NCI-H69 (cell line): ENCODE results near the gene APBB2.

ENCODE experiments used
- DNase-seq: peaks from one replicate; lab custom pipeline; 2025; lab: John Stamatoyannopoulos, UW

APBB2 gene

GRCh38 chr4:41214136-41214824 is at the start of gene APBB2:
APBB2 (minus strand) TSS chr4:41214542; CDS start chr4:41033254, 181,288 bp downstream.
- DNase-seq: peak; percentile 97

GRCh38 chr4:41262198-41262597 is 47.9 kb upstream of the APBB2 start:
- no peak for DNase-seq

DNA sequence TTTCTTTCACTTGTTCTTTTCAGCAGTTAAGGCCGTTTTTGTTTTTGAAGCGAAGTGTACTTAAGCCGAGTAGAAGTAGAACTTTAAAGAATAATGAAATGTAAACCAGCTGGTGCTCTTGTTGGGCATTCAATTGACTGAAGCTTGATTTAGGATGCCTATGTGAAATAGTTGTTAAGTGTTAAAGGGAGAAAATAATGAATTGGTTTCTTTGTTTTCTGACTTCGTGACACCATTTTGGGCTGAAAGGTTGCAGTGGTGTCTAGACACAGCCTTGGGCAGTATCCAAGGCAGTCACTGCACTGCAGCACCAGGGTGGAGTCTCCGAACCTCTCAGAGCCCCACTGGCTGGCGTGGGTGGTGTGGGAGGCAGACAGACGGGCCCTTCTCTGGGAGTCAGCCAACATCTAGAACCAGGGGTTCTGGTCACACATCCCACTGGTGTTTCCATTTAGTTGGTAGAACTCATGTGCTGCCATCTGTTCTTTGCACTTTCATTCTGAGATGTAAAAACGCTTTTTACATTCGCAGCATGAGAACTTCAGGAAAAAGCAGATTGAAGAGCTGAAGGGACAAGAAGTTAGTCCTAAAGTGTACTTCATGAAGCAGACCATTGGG is 45.9 kb upstream of the APBB2 start:
- no peak for DNase-seq

DNA sequence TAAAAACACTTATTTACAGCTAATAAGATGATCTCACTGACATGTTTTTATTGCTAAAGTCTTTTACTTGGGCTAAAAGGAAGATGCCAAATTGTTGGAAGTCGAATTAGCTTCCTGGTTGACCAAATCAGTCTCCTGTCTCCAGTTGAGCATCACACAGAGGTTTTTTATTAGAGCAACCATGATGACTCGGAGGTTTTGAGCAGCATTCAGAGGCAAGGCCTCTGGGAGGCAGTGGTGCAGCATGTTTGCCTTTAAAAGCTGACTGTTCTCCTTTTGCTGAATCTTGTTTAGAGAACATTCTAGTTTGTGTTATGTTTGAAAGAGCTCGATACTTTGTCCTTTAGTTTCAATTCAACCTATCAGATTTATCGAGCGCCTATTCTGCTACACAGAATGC is 44.4 kb upstream of the APBB2 start:
- DNase-seq: peak; percentile 50

GRCh38 chr4:41257906-41258305 is 43.6 kb upstream of the APBB2 start:
- DNase-seq: peak; percentile 55

GRCh38 chr4:41257257-41257901 is 43.0 kb upstream of the APBB2 start:
- peak; percentile 92 for DNase-seq

DNA sequence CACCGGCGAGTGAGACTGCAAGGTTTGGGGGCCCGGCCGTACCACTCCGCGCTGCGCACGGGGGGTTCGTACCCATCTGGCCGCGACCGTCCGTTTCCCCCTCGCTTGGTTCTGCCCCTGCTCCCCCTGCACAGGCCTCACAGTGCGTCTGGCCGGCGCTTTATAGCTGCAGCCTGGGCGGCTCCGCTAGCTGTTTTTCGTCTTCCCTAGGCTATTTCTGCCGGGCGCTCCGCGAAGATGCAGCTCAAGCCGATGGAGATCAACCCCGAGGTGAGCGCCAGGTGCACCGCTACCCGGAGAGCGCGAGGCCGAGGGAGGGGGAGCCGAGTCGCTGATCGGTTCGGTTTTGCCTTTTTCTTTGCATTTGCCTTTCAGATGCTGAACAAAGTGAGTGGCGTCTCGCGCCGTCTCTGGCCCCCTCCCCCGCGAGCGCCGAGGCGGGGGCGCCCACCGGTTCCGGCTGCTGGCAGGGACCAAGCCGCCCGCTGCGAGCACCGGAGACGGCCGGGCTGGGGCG is 42.5 kb upstream of the APBB2 start, which contains the start of gene UCHL1:
UCHL1 (plus strand) TSS at position 189 of the 517 bp plus-strand sequence; CDS start at position 238, 49 bp downstream.
- DNase-seq: peak; percentile 95

DNA sequence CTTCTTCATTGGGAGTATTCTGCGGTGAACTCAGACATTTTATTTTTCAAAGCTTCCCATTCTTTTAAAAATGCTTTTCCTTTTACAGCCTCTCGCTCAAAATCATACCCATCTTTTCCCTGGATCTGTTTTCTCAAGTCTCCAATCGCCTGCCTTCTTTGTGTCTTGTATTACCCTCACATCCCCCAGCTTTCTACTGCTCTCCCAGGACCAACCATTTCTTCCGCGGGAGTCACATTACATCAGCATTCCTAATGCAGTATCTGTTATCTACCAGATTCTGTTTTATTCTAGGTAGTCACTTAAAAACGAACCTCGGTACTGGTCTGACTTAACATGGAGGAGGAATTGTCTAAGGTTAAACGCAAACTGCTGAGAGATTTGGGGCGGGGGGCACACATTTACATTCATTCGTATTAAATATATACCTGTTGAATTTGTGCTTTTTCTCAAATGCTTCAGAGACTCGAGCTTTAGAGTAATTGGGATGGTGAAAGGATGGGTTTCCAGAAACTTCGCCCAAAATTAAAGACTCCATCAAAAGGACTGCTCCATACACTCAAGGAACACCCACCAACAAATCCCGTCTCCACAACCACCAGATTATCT is 41.9 kb upstream of the APBB2 start:
- peak; percentile 62 for DNase-seq

GRCh38 chr4:41245983-41246382 is 31.6 kb upstream of the APBB2 start:
- no peak for DNase-seq

GRCh38 chr4:41241919-41242318 is 27.6 kb upstream of the APBB2 start:
- DNase-seq: no peak

DNA sequence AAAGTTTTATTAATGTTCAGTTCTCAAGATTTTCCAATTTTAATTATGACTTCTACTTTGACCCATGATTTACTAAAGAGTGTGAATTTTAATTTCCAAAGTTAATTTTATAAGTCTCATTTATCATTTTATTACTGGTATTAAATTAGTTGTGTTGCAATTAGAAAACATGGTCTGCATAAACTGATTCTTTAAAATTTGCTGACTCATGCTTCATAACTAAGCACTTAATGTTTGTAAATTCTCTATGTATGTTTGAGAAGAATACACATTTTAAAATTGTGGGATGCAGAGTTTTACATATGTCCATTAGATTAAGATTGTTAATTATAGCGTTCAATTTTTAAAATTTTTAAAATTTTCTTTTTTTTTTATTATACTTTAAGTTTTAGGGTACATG is 22.2 kb upstream of the APBB2 start:
- DNase-seq: no peak

- no peak for DNase-seq
These were observed 21.7 kb upstream of the APBB2 start for GRCh38 chr4:41236032-41236431.

- DNase-seq: no peak
These were observed 18.5 kb upstream of the APBB2 start for GRCh38 chr4:41232856-41233255.

DNA sequence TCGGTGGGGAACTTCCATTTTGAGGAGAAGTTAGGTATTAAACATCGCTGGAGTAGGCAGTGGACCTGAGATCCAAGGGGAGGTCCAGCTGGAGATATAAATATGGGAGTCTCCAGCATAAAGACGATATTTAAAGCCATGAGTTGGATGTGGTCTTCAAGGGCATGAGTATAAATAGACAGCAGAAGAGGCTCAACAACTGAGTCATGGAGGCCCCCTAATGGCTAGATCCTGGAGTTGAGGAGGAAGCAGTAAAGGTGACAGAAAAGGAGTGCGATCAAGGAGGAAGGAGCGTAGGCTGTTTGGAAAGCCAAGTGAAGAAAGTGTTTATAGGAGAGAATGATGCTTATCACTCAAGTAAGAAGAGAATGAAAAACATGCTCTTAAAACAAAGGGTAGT is 18.1 kb upstream of the APBB2 start:
- DNase-seq: no peak

GRCh38 chr4:41227902-41228301 is 13.6 kb upstream of the APBB2 start:
- no peak for DNase-seq

- DNase-seq: peak; percentile 4
These were observed 7.7 kb upstream of the APBB2 start for GRCh38 chr4:41221850-41222645.

DNA sequence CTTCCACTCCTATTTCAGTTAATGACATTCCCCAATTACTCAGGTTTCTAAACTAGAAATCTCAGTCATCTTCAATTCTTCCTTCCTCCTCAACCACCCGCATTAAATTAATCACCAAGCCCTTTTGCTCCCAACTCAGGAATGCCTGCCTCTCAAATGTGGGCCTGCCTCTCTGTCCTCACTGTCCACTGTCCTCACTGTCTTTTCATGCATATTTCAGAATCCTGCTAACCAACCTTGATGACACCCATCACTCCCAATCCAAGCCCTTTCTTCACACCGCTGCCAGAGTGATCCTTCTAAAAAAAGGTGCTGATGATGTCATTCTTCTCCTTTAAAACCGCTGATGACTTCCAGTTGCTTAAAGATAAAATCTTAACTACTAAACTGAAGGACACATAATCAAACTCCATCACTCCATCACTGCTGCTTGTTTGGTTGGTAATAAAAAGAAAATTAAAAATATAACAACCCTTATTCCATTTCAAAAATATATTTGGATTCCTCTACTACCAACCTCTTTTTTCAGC is 5.1 kb upstream of the APBB2 start:
- DNase-seq: no peak

- no peak for DNase-seq
These were observed 4.4 kb upstream of the APBB2 start for GRCh38 chr4:41218703-41219102.

DNA sequence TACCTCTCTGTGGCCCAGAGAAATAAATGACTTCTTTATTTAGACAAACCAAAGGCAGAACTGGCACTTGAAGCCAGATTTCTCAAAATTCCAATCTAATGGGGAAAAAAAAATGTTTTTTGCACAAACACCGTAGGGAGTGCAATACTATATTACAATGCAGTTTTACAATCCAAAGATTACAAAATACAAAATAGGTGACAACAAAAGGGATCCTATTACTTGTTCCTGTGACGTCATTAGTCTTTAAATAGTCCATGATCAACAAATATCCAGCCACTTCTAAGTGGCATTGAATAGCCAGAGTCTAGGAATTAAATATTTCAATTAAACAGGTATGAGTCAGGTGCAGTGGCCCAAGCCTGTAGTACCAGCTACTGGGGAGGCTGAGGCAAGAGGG is 3.0 kb upstream of the APBB2 start:
- no peak for DNase-seq

GRCh38 chr4:41217020-41217333 is 2.6 kb upstream of the APBB2 start:
- peak; percentile 27 for DNase-seq

DNA sequence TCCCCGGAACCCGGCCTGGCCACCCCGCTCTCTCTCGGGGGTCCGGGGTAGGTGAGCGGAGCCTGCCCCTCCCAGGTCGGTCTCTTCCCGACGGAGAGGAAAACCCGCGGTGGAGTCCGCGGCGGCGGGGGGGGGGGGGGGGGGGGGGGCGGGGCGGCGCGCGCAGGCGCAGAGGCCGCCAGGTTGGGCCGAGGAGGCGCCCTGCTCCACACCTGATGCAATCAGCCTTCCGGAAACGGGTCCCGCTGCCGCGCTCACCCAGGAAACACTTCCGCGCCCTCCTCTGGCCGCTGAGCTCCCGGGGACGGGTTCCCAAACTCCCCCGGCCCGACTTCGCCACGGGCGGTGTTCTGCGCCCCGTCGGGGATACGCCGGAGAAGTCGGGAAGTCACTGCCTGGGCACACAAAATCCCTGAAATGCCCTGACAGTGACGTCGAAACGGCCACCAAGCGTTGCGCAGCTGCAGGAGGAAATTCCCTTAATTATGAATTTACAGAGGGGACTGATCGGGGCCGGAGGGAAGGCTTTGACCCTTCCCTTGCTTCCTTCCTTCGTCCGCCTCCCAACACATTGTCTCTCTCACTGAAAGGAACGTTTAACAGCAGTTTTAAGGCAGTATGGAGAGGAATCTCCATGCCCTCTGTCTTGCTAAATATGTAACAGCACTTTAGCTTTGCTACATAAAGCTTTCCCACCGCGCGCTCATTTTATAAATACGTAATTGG is 2.1 kb upstream of the APBB2 start:
- DNase-seq: peak; percentile 90
